OCI-LY1 (cell line): ENCODE results near the gene LARP4B.

Source experiments
- CTCF ChIP-seq: fragments of 200-600 bp; sonication (generic), shearing (Covaris generic); IDR thresholded peaks from 2 replicates; pipeline ENCODE4 v1.5.1; 2017; ENCODE audit warnings: mild to moderate bottlenecking, antibody characterized with exemption, low read length, moderate library complexity, mixed read lengths
- EZH2 ChIP-seq: fragments of 200-600 bp; sonication (generic), shearing (Covaris generic); IDR thresholded peaks from 2 replicates; pipeline ENCODE4 v1.8.0; 2017; ENCODE audit warnings: borderline replicate concordance, mixed run types, mild to moderate bottlenecking, antibody characterized with exemption, low read length, moderate library complexity, mixed read lengths

GRCh38 chr10:927131-927530, 4.4 kb downstream of the LARP4B start:
- no peak for TF ChIP-seq CTCF
- no peak for TF ChIP-seq EZH2
